GM21447 (cell line): ENCODE results near the gene ETV6.

ENCODE experiments used
- ATAC-seq: cut with Tn5 transposase; IDR thresholded peaks from one replicate; pipeline ENCODE4 v1.9.1; 2021; ENCODE audit not compliant: unreplicated experiment

Gene ETV6

GRCh38 chr12:11714626-11715025 is 65.2 kb downstream of the ETV6 start:
- ATAC-seq: no peak

DNA sequence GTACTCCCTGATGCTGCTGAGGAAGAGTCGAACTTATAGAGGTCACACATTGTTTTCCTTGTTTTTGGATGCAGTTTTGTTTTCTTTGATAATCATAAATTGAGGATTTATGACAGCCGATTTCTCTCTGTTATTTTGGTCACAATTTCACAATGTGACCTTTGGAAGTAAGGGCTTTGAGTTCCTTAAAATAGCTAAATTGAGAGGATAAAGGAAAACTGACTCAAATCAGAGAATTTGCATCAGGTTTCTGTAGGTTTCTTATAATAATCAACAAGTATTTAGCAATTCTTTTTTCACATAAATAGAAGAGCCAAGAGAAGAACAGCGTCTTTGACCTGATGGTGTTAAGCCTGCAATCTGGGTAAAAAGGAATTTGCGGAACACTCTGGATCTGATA is 66.1 kb downstream of the ETV6 start:
- ATAC-seq: no peak

DNA sequence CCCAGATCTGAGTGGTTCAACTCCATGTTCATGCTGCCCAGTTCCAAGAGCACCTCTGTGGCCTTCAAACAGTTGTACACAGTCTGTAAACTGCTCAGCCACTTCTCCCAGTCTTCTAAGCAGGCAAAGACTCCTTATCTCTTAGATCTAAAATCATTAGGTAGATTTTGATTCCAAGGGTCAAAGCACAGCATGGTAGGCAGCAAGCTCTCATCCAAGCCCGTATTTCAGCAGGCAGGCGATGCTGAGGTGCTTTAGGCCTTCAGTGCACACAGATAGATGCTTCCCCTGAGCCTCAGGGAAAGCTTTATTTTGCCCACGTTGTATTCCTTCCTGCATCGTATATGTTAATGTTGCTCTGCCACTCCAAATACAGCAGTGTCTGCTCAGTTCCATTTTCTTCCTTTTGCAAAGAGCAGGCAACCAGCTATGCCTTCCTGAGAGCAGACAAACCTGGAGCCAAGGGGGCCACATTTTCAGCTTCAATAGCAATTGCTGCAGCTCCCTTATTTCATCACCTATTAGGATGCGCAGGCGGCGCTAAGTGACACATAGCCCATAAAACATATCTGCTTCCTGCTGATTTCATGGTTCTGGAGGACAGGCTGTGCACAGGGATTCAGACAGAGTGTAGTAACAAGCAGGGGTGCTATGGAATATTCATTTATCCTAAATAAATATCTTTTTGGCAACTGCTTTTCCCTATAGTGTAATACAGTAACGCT is 67.5 kb downstream of the ETV6 start:
- ATAC-seq: no peak

DNA sequence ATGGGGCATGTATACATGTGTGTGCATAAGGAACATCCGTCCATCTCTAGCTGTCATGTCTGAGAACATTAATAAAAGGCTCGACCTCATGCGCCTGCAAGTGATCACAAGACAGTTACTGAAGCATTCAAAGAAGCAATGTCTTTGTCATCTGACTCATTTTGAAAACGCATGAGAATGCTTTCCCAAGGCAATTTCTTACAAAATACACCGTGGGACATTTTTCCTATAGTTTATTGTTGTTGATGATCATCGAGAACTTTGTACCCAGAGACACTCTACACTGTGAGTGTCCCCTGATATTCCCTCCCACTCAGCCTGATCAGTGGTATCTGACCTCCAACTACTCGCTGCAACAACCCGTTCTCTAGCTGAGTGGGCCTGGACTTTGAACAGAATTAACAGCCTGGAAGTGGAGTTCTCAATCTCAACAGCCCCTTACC is 68.1 kb downstream of the ETV6 start:
- no peak for ATAC-seq

DNA sequence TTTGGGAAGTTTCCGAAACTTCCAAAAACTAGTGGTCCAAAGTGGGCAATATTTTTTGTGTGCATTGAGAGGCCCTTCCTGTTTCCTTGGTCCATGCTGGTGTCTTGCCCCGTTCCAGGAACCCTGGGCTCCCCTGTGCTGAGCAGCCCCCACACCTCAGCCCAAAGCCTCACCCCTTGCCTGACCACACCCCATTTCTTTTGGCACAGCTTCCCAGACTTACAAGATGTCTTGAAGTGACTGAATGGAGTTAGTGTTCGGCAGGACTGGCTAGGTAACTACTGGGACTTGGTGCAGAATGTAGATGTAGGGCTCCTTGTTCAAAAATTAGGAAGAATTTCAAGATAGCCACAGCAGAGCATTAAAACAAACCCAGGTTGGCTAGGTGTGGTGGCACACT is 68.6 kb downstream of the ETV6 start:
- ATAC-seq: no peak

GRCh38 chr12:11718768-11719253 is 69.3 kb downstream of the ETV6 start:
- ATAC-seq: no peak

- no peak for ATAC-seq
Measured at GRCh38 chr12:11719678-11720099, 70.2 kb downstream of the ETV6 start.

GRCh38 chr12:11722071-11722470 is 72.6 kb downstream of the ETV6 start:
- no peak for ATAC-seq

GRCh38 chr12:11722578-11723138 is 73.2 kb downstream of the ETV6 start:
- no peak for ATAC-seq

GRCh38 chr12:11723993-11724392 is 74.5 kb downstream of the ETV6 start:
- no peak for ATAC-seq

GRCh38 chr12:11724888-11725311 is 75.4 kb downstream of the ETV6 start:
- ATAC-seq: no peak

DNA sequence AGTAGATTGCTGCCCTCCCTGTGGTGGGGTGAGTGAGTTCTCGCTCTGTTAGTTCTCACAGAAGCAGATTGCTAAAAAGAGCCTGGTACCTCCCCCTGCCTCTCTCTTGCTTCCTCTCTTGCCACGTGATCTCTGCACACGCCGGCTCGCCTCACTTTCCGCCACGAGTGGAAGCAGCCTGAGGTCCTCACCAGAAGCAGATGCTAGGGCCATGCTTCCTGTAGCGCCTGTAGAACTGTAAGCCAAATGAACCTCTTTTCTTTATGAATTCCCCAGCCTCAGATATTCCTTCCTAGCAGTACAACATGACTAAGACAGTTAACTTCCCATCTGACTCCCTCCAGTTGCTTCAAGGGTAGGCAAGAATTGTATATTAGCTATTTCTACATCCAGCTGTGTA is 76.2 kb downstream of the ETV6 start:
- no peak for ATAC-seq

- no peak for ATAC-seq
Measured at GRCh38 chr12:11726659-11727058, 77.2 kb downstream of the ETV6 start.

DNA sequence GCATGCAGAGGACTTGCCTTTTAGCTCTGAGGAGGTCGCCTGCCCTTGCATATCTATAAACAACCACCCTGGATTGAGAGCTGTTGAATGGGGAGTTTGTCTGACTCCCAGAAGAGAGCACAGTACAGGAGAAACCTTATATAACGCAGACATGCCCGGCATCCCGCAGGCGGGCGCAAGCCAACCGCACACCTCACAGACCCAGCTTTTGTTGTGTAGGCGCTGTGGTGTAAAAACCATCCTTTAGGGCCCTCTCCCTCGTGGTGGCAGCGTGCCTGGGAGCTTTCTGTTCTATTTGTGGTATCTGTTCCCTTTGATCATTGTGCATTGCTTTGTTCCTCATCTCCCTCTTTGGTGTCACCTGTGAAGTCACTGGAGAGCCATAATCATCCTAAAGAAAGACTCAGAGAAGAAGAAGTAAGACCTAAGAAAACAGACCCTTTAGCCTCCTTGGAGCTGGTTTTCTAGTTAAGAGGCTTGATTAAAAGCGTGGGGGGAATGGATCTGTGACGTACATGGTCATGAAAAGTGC is 77.7 kb downstream of the ETV6 start:
- no peak for ATAC-seq

DNA sequence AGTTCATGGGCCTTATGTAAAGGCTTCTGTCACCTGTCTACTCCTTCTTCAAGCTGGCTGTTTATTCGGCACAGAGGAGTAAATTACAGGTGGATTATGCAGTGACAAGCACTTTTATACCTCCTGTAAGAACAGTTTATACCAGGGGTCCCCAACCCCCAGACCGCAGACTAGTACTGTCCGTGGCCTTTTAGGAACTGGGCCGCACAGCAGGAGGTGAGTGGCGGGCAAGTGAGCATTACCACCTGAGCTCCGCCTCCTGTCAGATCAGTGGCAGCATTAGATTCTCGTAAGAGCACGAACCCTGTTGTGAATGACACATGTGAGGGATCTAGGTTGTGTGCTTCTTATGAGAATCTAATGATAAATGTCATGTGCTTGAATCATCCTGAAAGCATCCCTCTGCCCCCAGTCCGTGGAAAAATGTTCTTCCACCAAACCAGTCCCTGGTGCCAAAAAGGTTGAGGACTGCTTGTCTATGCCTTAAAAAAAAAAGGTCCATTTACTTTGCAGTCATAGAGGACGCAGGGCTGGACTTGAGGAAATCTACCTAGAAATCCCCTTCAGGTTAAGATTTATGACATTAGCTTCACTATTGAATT is 78.8 kb downstream of the ETV6 start:
- no peak for ATAC-seq

DNA sequence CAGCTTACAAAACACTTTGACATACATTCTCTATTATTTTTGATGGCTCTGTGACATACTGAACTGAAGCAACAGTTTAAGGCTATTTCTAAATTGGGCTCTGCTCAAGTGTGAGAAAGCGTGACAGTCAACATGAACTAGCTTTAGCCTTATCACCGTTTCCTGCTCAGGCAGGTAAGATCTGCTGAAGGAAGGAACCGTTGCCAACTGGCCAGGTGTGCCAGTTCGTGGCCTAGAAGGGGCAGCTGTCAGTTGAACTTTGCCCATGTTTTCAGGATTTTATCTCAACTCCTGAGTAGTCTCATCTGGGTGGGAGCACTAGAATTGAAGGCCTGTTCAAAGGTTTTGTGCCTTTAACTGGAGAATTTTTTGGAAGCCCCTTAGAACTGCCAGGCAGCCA is 79.5 kb downstream of the ETV6 start:
- ATAC-seq: no peak

DNA sequence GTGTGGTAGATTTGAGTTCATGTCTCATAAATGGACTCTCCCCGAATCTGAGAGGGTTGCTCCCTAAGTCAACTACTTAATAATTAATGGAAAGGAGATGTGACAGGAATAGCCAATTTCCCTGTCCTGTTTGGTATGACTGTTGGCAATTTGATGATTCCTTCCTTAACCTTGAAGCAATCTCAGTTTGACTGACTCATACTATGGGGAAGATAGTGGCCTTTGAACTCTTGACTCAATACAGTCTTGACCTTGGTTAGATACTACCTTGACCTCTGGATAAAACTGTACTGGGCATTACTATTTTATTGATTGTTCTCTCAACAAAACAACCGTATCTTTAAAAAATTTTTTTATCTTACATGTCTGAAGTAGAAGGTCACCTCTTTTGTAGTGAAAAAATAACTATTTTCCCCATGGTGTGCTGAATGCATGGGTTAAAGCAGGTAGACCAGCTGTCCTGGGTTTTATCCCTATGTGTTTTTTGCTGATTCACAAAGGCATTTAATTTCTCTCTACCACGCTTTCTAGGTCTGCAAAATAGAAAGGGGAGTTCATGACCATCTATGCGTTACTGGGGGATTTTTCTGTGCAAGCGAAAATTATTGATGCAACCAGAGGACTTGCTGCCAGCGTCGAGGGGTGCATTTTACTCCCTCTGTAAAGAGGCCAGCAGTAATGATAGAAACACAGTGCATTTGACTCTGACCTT is 80.1 kb downstream of the ETV6 start:
- ATAC-seq: peak; percentile 25

- ATAC-seq: peak; percentile 46
Measured at GRCh38 chr12:11730299-11731041, 81.0 kb downstream of the ETV6 start.

DNA sequence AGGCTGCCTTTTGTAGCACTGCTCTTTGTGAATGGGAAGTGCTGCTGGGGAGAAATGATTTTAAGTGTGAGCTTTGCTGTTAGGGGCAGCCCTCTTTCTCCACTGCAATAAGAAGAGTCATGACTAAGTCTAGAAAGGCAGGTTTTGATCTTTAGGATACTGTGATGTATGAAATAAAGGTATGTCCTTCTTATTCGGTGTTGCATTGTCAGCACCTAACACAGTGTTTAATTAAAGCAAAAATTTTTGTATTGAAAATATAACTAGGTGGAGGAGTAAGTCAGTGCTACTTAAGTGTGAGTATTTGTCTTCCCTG is 81.5 kb downstream of the ETV6 start:
- no peak for ATAC-seq

GRCh38 chr12:11731455-11731854 is 82.0 kb downstream of the ETV6 start:
- peak; percentile 29 for ATAC-seq

GRCh38 chr12:11732023-11732422 is 82.5 kb downstream of the ETV6 start:
- ATAC-seq: no peak
